Endothelial cell of umbilical vein (primary cell): ENCODE results near the gene BMP8B. TPM values are rescaled to one million over a fixed set of nuclear protein-coding genes. Genes with fewer than 3 reads are reported as not detected.
"Not testable (repeated sequence)": the region's sequence is repeated elsewhere in the genome, so short reads cannot be mapped to it uniquely, and the experiment has no call there.

Experiments used
- BruUV-seq: library from RNA; stranded (reverse); fragments of 400-500 nt; replicated peaks from 2 replicates; lab custom pipeline; 2021; lab: Mats Ljungman, UMichigan
- CTCF ChIA-PET: fragments of 300-600, 350-600 bp; sonication (Branson Sonifier 250); formaldehyde crosslinking; loops from one replicate; lab custom pipeline; 2021; ENCODE audit warnings: antibody characterized with exemption, inconsistent platforms; lab: Charles Lee
- POLR2A ChIA-PET: fragments of 300-600, 350-600 bp; sonication (Branson Sonifier 250); formaldehyde crosslinking; loops from one replicate; lab custom pipeline; 2021; ENCODE audit warnings: antibody characterized with exemption, inconsistent platforms; lab: Charles Lee
- DNase-seq: peaks from one replicate; pipeline ENCODE4 v3.0.0-alpha.2; 2011; ENCODE audit warnings: low read depth, low spot score
- FAIRE-seq: peaks from 2 replicates; lab custom pipeline; 2011; peaks lifted over from hg19 to GRCh38; lab: Jason Lieb, UNC
- H2AFZ ChIP-seq: 2 replicates; pipeline ENCODE4 v1.6.0; 2012; ENCODE audit warnings: low read depth, low read length, control low read depth, inconsistent platforms
- H3K27ac ChIP-seq: 2 replicates; pipeline ENCODE4 v1.5.1; 2011; ENCODE audit warnings: low read depth, mild to moderate bottlenecking, control low read depth, low read length, moderate library complexity; ENCODE audit not compliant: insufficient read depth
- H3K27me3 ChIP-seq, 2 experiments: 2 replicates each; pipeline versions ENCODE4 v1.6.0 to v1.6.1; 2011; ENCODE audit warnings: low read length in 2 of 2, mixed read lengths in 1 of 2; ENCODE audit not compliant: control insufficient read depth in 2 of 2, insufficient read depth in 2 of 2
- H3K36me3 ChIP-seq, 2 experiments: 2 replicates in 1 of 2; 3 replicates in 1 of 2; pipeline ENCODE4 v1.5.1; 2011; ENCODE audit warnings: low read length in 2 of 2, mild to moderate bottlenecking in 1 of 2, moderate library complexity in 1 of 2; ENCODE audit not compliant: control insufficient read depth in 2 of 2, insufficient read depth in 2 of 2; ENCODE audit errors: extremely low read depth in 1 of 2
- H3K4me1 ChIP-seq: 3 replicates; pipeline ENCODE4 v1.5.1; 2011; ENCODE audit warnings: mild to moderate bottlenecking, low read length; ENCODE audit not compliant: control insufficient read depth, insufficient read depth; ENCODE audit errors: extremely low read depth
- H3K4me2 ChIP-seq: 2 replicates; pipeline ENCODE4 v1.6.1; 2011; ENCODE audit warnings: low read length, control low read depth, mixed read lengths; ENCODE audit not compliant: insufficient read depth
- H3K4me3 ChIP-seq, 3 experiments: fragments of 200-600 bp in 1 of 3; sonication (generic), shearing (Covaris generic) in 1 of 3; replicated peaks in 1 of 3; 2 replicates each; pipeline ENCODE4 v1.5.1; 2011 to 2016; ENCODE audit warnings: control low read depth in 3 of 3, low read length in 3 of 3, mild to moderate bottlenecking in 2 of 3, inconsistent platforms in 1 of 3, low read depth in 1 of 3, moderate library complexity in 1 of 3; ENCODE audit not compliant: insufficient read depth in 1 of 3
- H3K79me2 ChIP-seq: 2 replicates; pipeline ENCODE4 v1.6.0; 2012; ENCODE audit warnings: low read length, inconsistent platforms; ENCODE audit not compliant: control insufficient read depth, insufficient read depth
- H3K9ac ChIP-seq: replicated peaks from 2 replicates; pipeline ENCODE3; 2011; ENCODE audit warnings: low read length, control low read depth; ENCODE audit not compliant: insufficient read depth; ENCODE audit errors: extremely low read depth
- H3K9me1 ChIP-seq: replicated peaks from 3 replicates; pipeline ENCODE4 v1.6.0; 2011; ENCODE audit warnings: mild to moderate bottlenecking, low read length; ENCODE audit not compliant: control insufficient read depth, insufficient read depth; ENCODE audit errors: extremely low read depth
- H3K9me3 ChIP-seq: replicated peaks from 2 replicates; pipeline ENCODE4 v1.5.1; 2012; ENCODE audit warnings: low read length, inconsistent platforms; ENCODE audit not compliant: control insufficient read depth, insufficient read depth
- H4K20me1 ChIP-seq: replicated peaks from 2 replicates; pipeline ENCODE3; 2011; ENCODE audit warnings: mild to moderate bottlenecking, low read length; ENCODE audit not compliant: control insufficient read depth, insufficient read depth; ENCODE audit errors: extremely low read depth
- CTCF ChIP-seq, 2 donors: IDR thresholded peaks; 1 replicate in 1 of 2; 2 replicates in 1 of 2; pipeline ENCODE4 v1.5.1; 2011; ENCODE audit warnings: low read length in 2 of 2, mild to moderate bottlenecking in 2 of 2, moderate library complexity in 2 of 2, control low read depth in 1 of 2, inconsistent platforms in 1 of 2, low read depth in 1 of 2; ENCODE audit not compliant: insufficient read depth in 1 of 2; ENCODE audit errors: extremely low read depth in 1 of 2
- EZH2 ChIP-seq: IDR thresholded peaks from 2 replicates; pipeline ENCODE4 v1.6.1; 2012; ENCODE audit warnings: borderline replicate concordance, low read depth, mild to moderate bottlenecking, moderate library complexity, low read length, inconsistent platforms; ENCODE audit not compliant: severe bottlenecking
- FOS ChIP-seq: IDR thresholded peaks from 2 replicates; pipeline ENCODE4 v1.6.1; 2011; ENCODE audit warnings: mild to moderate bottlenecking, low read length, moderate library complexity, borderline replicate concordance; ENCODE audit not compliant: insufficient read depth
- GATA2 ChIP-seq: IDR thresholded peaks from 2 replicates; pipeline ENCODE4 v1.7.0; 2011; ENCODE audit warnings: low read depth, mild to moderate bottlenecking, moderate library complexity, mixed read lengths, low read length; ENCODE audit not compliant: insufficient read length, insufficient read depth
- JUN ChIP-seq: IDR thresholded peaks from 2 replicates; pipeline ENCODE4 v1.6.1; 2011; ENCODE audit warnings: borderline replicate concordance, low read depth; ENCODE audit not compliant: insufficient read length, insufficient read depth
- MAX ChIP-seq: IDR thresholded peaks from 2 replicates; pipeline ENCODE4 v1.6.1; 2011; ENCODE audit not compliant: insufficient read depth, insufficient read length
- MYC ChIP-seq: IDR thresholded peaks from one replicate; pipeline ENCODE4 v1.6.1; 2011; ENCODE audit warnings: mild to moderate bottlenecking, low read depth, low read length
- POLR2A ChIP-seq: IDR thresholded peaks from 2 replicates; pipeline ENCODE4 v1.6.1; 2012; ENCODE audit warnings: low read depth, mild to moderate bottlenecking, control low read depth, low read length
- POLR2AphosphoS5 ChIP-seq: IDR thresholded peaks from 2 replicates; pipeline ENCODE4 v1.6.1; 2012; ENCODE audit warnings: low read depth, mild to moderate bottlenecking, control low read depth, low read length, moderate library complexity; ENCODE audit not compliant: insufficient read depth
- dilution Hi-C: fragments of 300-500 bp; cut with MboI; formaldehyde crosslinking; loops from one replicate; pipeline ENCODE4 v1.15.0; 2019; ENCODE audit warnings: low sequenced_read_pairs; ENCODE audit not compliant: extremely low pct_ligation_motif_present
- intact Hi-C: fragments of 100-400 bp; cut with micrococcal nuclease; formaldehyde crosslinking; loops from one replicate; pipeline ENCODE4 v1.10.0; 2022
- polyA plus RNA-seq, 4 experiments: library from polyadenylated mRNA; depleted of rRNA in 3 of 4; stranded (reverse) in 3 of 4; unstranded in 1 of 4; fragments of >200 nt; gene quantifications; 2 replicates each; pipeline versions ENCODE4 v1.2.1 to v1.2.3, GENCODE V29; 2011 to 2012; ENCODE audit warnings: missing spikeins in 1 of 4
- total RNA-seq: library from RNA; stranded (reverse); gene quantifications from 2 replicates; pipeline ENCODE4 v1.2.3, GENCODE V29; 2021

BMP8B gene
- total and polyA plus RNA-seq, 2 donors (not counting 3 experiments of a cell fraction or from before 2014, with no cell fraction given): 0.07 TPM; not detected in 1

- TF ChIP-seq GATA2 (no peak), POLR2AphosphoS5 (no peak), EZH2 (no peak), MAX (no peak), CTCF (IDR thresholded peaks at IDR 0.05; ENCODE audit: extremely low read depth in 1 of 2, insufficient read depth in 1 of 2, low read depth in 1 of 2, low read length in 2 of 2) (no peak), POLR2A (no peak), FOS (no peak), JUN (no peak), MYC (no peak)
- DNase-seq: no peak
- Histone ChIP-seq H3K9ac (no peak overlapping the region), H3K27me3 (peaks cover 0 to 3% of the 10 kb centered on the region in 2 experiments), H3K36me3 (no peaks in the 10 kb centered on the region), H3K9me3 (no peaks in the 10 kb centered on the region), H4K20me1 (no peaks in the 10 kb centered on the region), H2AFZ (no peak overlapping the region), H3K4me2 (no peak overlapping the region), H3K27ac (no peak overlapping the region), H3K9me1 (no peaks in the 10 kb centered on the region), H3K4me3 (no peak overlapping the region), H3K79me2 (no peaks in the 10 kb centered on the region), H3K4me1 (no peaks in the 10 kb centered on the region)
- FAIRE-seq: no peak
- intact Hi-C loops: no loop called here
- POLR2A ChIA-PET: no interaction called here
- dilution Hi-C loops: no loop called here
- BruUV-seq: no TSS peak
- CTCF ChIA-PET: no interaction called here
Measured at GRCh38 chr1:39776400-39776713, 12.3 kb downstream of the BMP8B start.

- H3K27ac ChIP-seq, H3K36me3 ChIP-seq, dilution Hi-C loops, H3K9me1 ChIP-seq, H3K9ac ChIP-seq, H3K27me3 ChIP-seq, H3K4me3 ChIP-seq, BruUV-seq, FAIRE-seq, intact Hi-C loops, H4K20me1 ChIP-seq, H3K4me1 ChIP-seq, H3K79me2 ChIP-seq, H3K9me3 ChIP-seq, H3K4me2 ChIP-seq, CTCF ChIA-PET, DNase-seq, POLR2A ChIA-PET, H2AFZ ChIP-seq: not testable (repeated sequence)
Measured at GRCh38 chr1:39775676-39776399, 12.8 kb downstream of the BMP8B start.

- H3K9ac ChIP-seq, dilution Hi-C loops, FAIRE-seq, H3K27ac ChIP-seq, H3K36me3 ChIP-seq, POLR2A ChIA-PET, H2AFZ ChIP-seq, H3K9me3 ChIP-seq, H3K4me2 ChIP-seq, H3K79me2 ChIP-seq, H3K27me3 ChIP-seq, DNase-seq, H4K20me1 ChIP-seq, H3K4me1 ChIP-seq, H3K4me3 ChIP-seq, CTCF ChIA-PET, BruUV-seq, intact Hi-C loops, H3K9me1 ChIP-seq: not testable (repeated sequence)
Measured at GRCh38 chr1:39775141-39775540, 13.5 kb downstream of the BMP8B start.
